Measurements from ENCODE around the gene USP27X. TPM values are rescaled to one million over a fixed set of nuclear protein-coding genes. Genes with fewer than 3 reads are reported as not detected.
A peak's percentile ranks its signal among the peaks of the same experiment; 100 is the strongest.

The USP27X gene
- total RNA-seq, 1 donor from 2014 or later, result not detected

DNA sequence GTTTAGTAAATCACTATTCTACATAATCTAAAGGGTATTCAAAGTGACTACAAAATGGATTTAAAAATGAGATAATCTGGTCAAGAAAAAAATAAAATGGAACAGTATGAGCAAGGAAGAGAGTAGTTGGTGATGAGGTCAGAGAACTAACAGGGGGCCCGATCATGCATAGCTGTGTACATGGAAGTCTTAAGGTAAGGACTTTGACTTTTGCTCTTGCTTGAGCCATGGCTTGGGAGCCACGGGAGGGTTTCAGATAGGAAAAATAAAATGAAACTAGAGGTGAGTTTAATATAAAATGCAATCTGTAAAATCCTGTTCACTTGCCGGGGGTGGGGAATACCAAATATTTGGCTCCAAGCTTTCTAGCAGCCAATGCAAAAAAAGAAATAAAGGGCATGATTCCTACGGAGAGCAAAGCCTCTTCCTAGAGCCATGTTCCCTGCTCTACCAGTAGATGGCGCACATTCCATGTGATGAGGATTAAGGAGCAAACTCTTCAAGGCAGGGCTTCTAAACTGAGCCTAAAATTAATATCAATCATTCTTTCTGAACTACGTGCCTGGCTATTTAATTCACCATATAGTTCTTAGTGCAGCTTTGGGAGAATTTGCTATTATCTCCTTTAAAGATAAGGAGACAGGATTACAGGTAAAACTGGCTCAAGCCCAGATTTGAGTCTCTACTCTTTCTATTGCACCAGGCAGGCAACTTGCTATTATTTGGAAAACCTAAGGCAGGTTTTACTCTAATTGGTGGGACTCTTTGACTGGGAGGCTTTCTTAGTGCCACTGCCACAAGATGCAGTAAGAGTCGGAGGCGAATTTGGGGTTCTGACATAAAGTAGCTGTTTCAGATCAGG is 36.3 kb downstream of the USP27X start:
- intact Hi-C loops (cut with DNase I), result loop anchor here (5.0 kb wide), 3 partner anchors 287 to 787 kb away; partner anchors contain the start of genes AKAP4 and CCNB3
- TF ChIP-seq, protein P1, sequence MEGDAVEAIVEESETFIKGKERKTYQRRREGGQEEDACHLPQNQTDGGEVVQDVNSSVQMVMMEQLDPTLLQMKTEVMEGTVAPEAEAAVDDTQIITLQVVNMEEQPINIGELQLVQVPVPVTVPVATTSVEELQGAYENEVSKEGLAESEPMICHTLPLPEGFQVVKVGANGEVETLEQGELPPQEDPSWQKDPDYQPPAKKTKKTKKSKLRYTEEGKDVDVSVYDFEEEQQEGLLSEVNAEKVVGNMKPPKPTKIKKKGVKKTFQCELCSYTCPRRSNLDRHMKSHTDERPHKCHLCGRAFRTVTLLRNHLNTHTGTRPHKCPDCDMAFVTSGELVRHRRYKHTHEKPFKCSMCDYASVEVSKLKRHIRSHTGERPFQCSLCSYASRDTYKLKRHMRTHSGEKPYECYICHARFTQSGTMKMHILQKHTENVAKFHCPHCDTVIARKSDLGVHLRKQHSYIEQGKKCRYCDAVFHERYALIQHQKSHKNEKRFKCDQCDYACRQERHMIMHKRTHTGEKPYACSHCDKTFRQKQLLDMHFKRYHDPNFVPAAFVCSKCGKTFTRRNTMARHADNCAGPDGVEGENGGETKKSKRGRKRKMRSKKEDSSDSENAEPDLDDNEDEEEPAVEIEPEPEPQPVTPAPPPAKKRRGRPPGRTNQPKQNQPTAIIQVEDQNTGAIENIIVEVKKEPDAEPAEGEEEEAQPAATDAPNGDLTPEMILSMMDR (IDR thresholded peaks at IDR 0.05), result peak; percentile 45 to 82 (median 70)
- no peaks in the 10 kb centered on the region for H3K4me1 ChIP-seq
- no peak overlapping the region for H3K4me3 ChIP-seq
- peak in 1 of 2 donors; percentile 70 for DNase-seq (ENCODE audit: low spot score in 2 of 2)
- H3K36me3 ChIP-seq, result no peaks in the 10 kb centered on the region
- H3K27ac ChIP-seq, result no peak overlapping the region
- no peaks in the 10 kb centered on the region for H3K9me3 ChIP-seq
- no peaks in the 10 kb centered on the region for H3K27me3 ChIP-seq

DNA sequence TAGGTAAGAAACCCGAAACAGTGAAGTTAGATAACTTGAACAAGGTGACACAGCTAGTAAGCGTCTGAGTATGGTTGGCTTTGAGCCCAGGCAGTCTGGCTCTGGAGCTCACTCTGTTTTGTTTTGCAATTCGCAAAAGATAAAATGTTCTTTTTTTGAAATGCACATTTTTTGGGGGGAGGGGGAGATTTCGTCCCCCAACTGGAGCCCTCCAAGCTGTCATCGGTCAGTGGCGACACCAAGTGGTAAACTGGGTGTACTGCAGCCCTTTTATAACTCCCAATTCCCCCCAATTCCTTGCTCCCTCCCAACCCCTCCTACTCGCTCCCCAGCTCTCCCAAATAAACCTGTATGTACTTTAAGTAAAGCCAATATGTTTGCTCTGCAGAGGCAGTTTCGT is 40.3 kb downstream of the USP27X start:
- Histone ChIP-seq H3K4me3 (no peak overlapping the region), H3K27me3 (no peaks in the 10 kb centered on the region), H3K27ac (peak overlapping the region; percentile 10 to 26), H3K36me3 (no peaks in the 10 kb centered on the region), H3K4me1 (no peaks in the 10 kb centered on the region), H3K9me3 (no peaks in the 10 kb centered on the region)
- intact Hi-C loops (cut with DNase I), result loop anchor here (5.0 to 10.0 kb wide), 5 partner anchors 283 to 1475 kb away; partner anchors contain the start of genes AKAP4, CCNB3 and HDAC6
- TF ChIP-seq, protein P1 (IDR thresholded peaks at IDR 0.05), result peak; percentile 40 to 85 (median 70)
- peak in 1 of 2 donors; percentile 69 for DNase-seq (ENCODE audit: low spot score in 2 of 2)

DNA sequence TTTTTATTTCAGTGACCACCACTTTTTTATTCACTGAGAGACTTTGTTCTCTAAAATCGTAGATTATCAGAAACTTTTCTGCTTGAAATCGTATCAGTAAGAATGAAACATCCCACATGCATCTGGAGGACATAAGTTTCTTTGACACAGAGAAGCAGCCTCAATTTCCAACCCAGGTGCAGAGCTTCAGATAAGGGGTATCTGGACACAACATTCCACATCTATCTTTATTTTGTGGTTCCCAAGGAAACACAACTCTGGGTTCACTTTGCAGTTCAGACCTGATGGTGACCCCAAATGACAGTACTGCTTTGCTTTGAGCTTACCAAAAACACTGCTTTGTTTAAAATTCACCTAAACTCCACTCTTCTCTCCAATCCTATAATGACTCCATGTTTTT is 41.8 kb downstream of the USP27X start:
- Histone ChIP-seq H3K36me3 (no peaks in the 10 kb centered on the region), H3K27ac (no peak overlapping the region), H3K27me3 (no peaks in the 10 kb centered on the region), H3K4me1 (no peaks in the 10 kb centered on the region), H3K9me3 (no peaks in the 10 kb centered on the region), H3K4me3 (no peak overlapping the region)
- intact Hi-C loops (cut with DNase I), result loop anchor here (5.0 to 10.0 kb wide), 2 partner anchors 1119 to 1474 kb away; partner anchors contain the start of gene HDAC6
- no peak for DNase-seq (ENCODE audit: low spot score in 2 of 2)
- TF ChIP-seq, protein P1 (IDR thresholded peaks at IDR 0.05), result no peak

GRCh38 chrX:49922291-49923241 is 43.3 kb downstream of the USP27X start, which contains the start of gene CLCN5:
Gene CLCN5 (plus strand): TSS chrX:49922596. CDS start chrX:49925299, 2,703 bp downstream.
- intact Hi-C loops (cut with DNase I), result loop anchor here (1.0 to 10.0 kb wide), 3 partner anchors 43 to 1472 kb away; partner anchors contain the start of genes HDAC6 and USP27X

More at GRCh38 chrX:49922291-49923241, 43.3 kb downstream of the USP27X start, which contains the start of gene CLCN5:
- H3K4me3 ChIP-seq, result peak within 1 kb of the TSS; percentile 59 to 89
- peak; percentile 86 to 98 for DNase-seq (ENCODE audit: low spot score in 2 of 2)
- H3K4me1 ChIP-seq, result no peaks in the 10 kb centered on the region
- no peaks in the 10 kb centered on the region for H3K36me3 ChIP-seq
- H3K27me3 ChIP-seq, result no peaks in the 10 kb centered on the region
- H3K9me3 ChIP-seq, result no peaks in the 10 kb centered on the region
- peak within 1 kb of the TSS; percentile 58 to 86 for H3K27ac ChIP-seq
- TF ChIP-seq, protein P1 (IDR thresholded peaks at IDR 0.05), result no peak

All from ascending aorta (tissue), 2 donors.